Body of pancreas (tissue), 4 donors: ENCODE measurements around the gene SLC17A2. TPM values are rescaled to one million over a fixed set of nuclear protein-coding genes. Genes with fewer than 3 reads are reported as not detected.
"Not testable (repeated sequence)": the region's sequence is repeated elsewhere in the genome, so short reads cannot be mapped to it uniquely, and the experiment has no call there.

Experiments
- ATAC-seq: fragments of 150-250 bp; one replicate; pipeline ENCODE4 v1.9.1; 2016
- DNase-seq, 4 donors: peaks; one replicate each; pipeline ENCODE4 v3.0.0-alpha.2; 2019
- H3K27ac ChIP-seq, 4 donors: fragments of 200-600 bp; sonication (generic); 1 replicate in 3 of 4; 2 replicates in 1 of 4; pipeline versions ENCODE4 v1.5.1 to v1.6.1; 2016 to 2019; ENCODE audit warnings: mild to moderate bottlenecking in 1 of 4, mixed read lengths in 1 of 4, moderate library complexity in 1 of 4
- H3K27me3 ChIP-seq, 2 donors: fragments of 200-600 bp; sonication (generic); one replicate each; pipeline ENCODE4 v1.6.0; 2016; ENCODE audit warnings: mild to moderate bottlenecking in 1 of 2
- H3K36me3 ChIP-seq, 2 donors: fragments of 200-600 bp; sonication (generic); replicated peaks in 1 of 2; 2 replicates each; pipeline ENCODE4 v1.5.1; 2016; ENCODE audit warnings: low read depth in 2 of 2; ENCODE audit not compliant: insufficient read depth in 1 of 2
- H3K4me1 ChIP-seq: fragments of 200-600 bp; sonication (generic); one replicate; pipeline ENCODE4 v1.6.0; 2016
- H3K4me3 ChIP-seq, 2 donors: fragments of 200-600 bp; sonication (generic); 1 replicate in 1 of 2; 2 replicates in 1 of 2; pipeline ENCODE4 v1.5.1; 2016 to 2019
- H3K9me3 ChIP-seq, 3 donors: fragments of 200-600 bp; sonication (generic); 1 replicate in 2 of 3; 2 replicates in 1 of 3; pipeline ENCODE4 v1.5.1; 2016
- CTCF ChIP-seq, 7 experiments: fragments of 450-650 bp in 4 of 7; fragments of 200-600 bp in 3 of 7; sonication (generic) in 3 of 7; IDR thresholded peaks; one replicate each; pipeline ENCODE4 v1.5.1; 2016 to 2019; ENCODE audit warnings: antibody characterized with exemption in 7 of 7
- POLR2A ChIP-seq, 3 donors: fragments of 450-650 bp; IDR thresholded peaks; one replicate each; pipeline ENCODE4 v1.6.1; 2016; ENCODE audit warnings: antibody characterized with exemption in 3 of 3, mild to moderate bottlenecking in 2 of 3
- WGBS, 2 donors: methylation state at CpG; one replicate each; pipeline ENCODE4 v1.1.5; 2017; 5-methylcytosine and 5-hydroxymethylcytosine counted together
- intact Hi-C: fragments of 100-400 bp; cut with DNase I; formaldehyde crosslinking; loops from one replicate; pipeline ENCODE4 v1.15.1; 2023
- total RNA-seq, 2 donors: library from RNA; depleted of rRNA; stranded (reverse); fragments of >200 nt; gene quantifications; one replicate each; pipeline ENCODE4 v1.1.0, GENCODE V29; 2016

Gene SLC17A2
- total RNA-seq, 2 donors from 2014 or later, result not detected

DNA sequence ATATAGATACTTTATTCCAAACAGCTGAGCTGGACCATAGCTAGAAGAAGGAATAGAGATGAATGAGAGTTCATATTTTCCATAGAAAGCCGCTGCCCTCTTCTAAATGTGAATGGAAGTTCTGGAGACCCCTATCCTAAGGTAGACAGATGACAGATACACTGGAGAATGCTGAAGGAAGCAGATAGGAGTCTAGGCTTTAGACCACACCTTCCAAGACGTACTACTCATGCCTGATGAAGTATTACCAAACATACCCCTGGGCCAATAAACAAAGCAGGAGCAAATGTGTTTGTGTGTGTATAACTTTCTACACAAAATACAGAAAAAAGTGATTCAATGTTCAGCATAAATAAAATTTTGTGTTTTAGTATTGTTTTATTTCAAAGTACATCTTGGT, 9.1 kb upstream of the SLC17A2 start:
- intact Hi-C loops, result no loop called here
- H3K27me3 ChIP-seq, result no peaks in the 10 kb centered on the region
- no peak for DNase-seq
- WGBS, 2 donors, result 73 to 80% methylated on average over 2 of the region's 2 CpGs
- H3K4me3 ChIP-seq, result no peak overlapping the region
- H3K36me3 ChIP-seq, result no peaks in the 10 kb centered on the region
- H3K4me1 ChIP-seq, result no peaks in the 10 kb centered on the region
- TF ChIP-seq POLR2A (IDR thresholded peaks at IDR 0.05), result no peak
- TF ChIP-seq CTCF (IDR thresholded peaks at IDR 0.05), result no peak
- H3K27ac ChIP-seq, result no peak overlapping the region
- no peaks in the 10 kb centered on the region for H3K9me3 ChIP-seq
- no peak for ATAC-seq

DNA sequence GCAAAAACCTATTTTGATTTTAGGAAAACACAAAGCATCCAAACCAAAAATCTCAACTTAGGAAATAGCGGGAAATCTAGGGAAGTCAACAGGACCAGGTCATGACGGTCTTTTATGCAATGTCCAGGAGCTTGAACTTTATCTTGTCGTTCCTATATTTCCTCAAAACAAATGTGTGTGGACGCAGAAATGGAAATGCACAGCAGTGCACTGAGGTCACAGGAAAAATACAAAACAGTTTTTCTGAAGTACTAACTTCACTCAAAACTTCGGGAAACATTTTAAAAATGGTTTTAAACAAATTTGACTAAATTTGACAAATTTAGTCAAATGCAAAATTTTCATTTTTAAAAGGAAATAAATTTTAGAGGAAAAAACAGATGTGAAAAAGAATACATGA, 5.5 kb upstream of the SLC17A2 start:
- Histone ChIP-seq H3K4me3 (no peak overlapping the region), H3K27me3 (no peaks in the 10 kb centered on the region), H3K36me3 (no peaks in the 10 kb centered on the region), H3K4me1 (peaks cover 11% of the 10 kb centered on the region), H3K9me3 (no peaks in the 10 kb centered on the region), H3K27ac (no peak overlapping the region)
- intact Hi-C loops, result no loop called here
- 89 to 93% methylated on average over 5 of the region's 5 CpGs for WGBS, 2 donors
- DNase-seq (no peak), ATAC-seq (no peak)
- TF ChIP-seq POLR2A (IDR thresholded peaks at IDR 0.05) (no peak), CTCF (IDR thresholded peaks at IDR 0.05) (no peak)

- DNase-seq, result no peak
- no peak for ATAC-seq
Observed at GRCh38 chr6:25934735-25935313, 4.3 kb upstream of the SLC17A2 start.

DNA sequence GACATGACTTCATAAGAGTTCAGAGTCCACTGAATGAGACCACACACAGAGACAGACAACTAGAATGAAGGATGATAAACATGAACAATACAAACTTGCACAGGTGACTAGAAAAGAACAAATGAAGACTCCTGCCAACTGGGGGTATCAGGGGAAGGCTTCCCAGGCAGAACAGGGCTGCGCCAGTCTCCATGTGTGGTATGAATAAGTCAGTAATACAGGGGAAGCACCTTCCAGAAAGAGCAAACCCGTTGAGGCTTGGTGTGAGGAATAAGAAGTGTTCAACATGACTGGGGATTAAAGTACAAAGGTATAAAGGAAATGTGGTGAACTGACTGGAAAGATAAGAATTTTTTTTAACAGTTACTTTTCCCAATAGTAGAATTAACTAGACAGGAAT, 3.7 kb upstream of the SLC17A2 start:
- Histone ChIP-seq H3K4me3 (no peak overlapping the region), H3K27me3 (no peaks in the 10 kb centered on the region), H3K4me1 (peaks cover 15% of the 10 kb centered on the region), H3K27ac (no peak overlapping the region), H3K36me3 (no peaks in the 10 kb centered on the region), H3K9me3 (no peaks in the 10 kb centered on the region)
- intact Hi-C loops, result no loop called here
- ATAC-seq (no peak), DNase-seq (no peak)
- 75 to 94% methylated on average over 2 of the region's 2 CpGs for WGBS, 2 donors
- TF ChIP-seq POLR2A (IDR thresholded peaks at IDR 0.05) (no peak), CTCF (IDR thresholded peaks at IDR 0.05) (no peak)

More at GRCh38 chr6:25934735-25935313, 4.3 kb upstream of the SLC17A2 start:
- 40 to 42% methylated on average over 3 of the region's 3 CpGs for WGBS, 2 donors
- TF ChIP-seq CTCF (IDR thresholded peaks at IDR 0.05) (no peak), POLR2A (IDR thresholded peaks at IDR 0.05) (no peak)
- Histone ChIP-seq H3K4me1 (peaks cover 11% of the 10 kb centered on the region), H3K36me3 (no peaks in the 10 kb centered on the region), H3K9me3 (no peaks in the 10 kb centered on the region), H3K27me3 (no peaks in the 10 kb centered on the region), H3K4me3 (no peak overlapping the region), H3K27ac (no peak overlapping the region)
- intact Hi-C loops, result no loop called here

- no peaks in the 10 kb centered on the region for H3K27me3 ChIP-seq
- ATAC-seq (no peak), DNase-seq (no peak)
- H3K36me3 ChIP-seq, result no peaks in the 10 kb centered on the region
- TF ChIP-seq POLR2A (IDR thresholded peaks at IDR 0.05) (no peak), CTCF (IDR thresholded peaks at IDR 0.05) (no peak)
- H3K4me1 ChIP-seq, result peaks cover 31% of the 10 kb centered on the region
- no peaks in the 10 kb centered on the region for H3K9me3 ChIP-seq
- WGBS, 2 donors, result 57 to 82% methylated on average over 1 of the region's 1 CpG
- no peak overlapping the region for H3K4me3 ChIP-seq
- intact Hi-C loops, result no loop called here
- H3K27ac ChIP-seq, result no peak overlapping the region
Observed at GRCh38 chr6:25931411-25931709, 869 bp upstream of the SLC17A2 start.

DNA sequence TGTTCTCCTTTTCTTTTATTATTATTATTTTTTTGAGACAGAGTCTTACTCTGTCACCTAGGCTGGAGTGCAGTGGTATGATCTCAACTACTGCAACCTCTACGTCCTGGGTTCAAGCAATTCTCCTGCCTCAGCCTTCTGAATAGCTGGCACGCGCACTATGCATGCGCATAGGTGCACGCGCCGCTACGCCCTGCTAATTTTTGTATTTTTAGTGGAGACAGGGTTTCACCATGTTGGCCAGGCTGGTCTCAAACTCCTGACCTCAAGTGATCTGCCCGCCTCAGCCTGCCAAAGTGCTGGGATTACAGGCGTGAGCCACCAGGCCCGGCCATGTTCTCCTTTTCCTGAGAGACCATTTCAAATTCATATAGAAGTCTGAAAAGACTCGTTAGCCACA, 706 bp downstream of the SLC17A2 start:
- H3K36me3 ChIP-seq, intact Hi-C loops, H3K4me3 ChIP-seq, ATAC-seq, H3K27me3 ChIP-seq, DNase-seq, H3K9me3 ChIP-seq, H3K27ac ChIP-seq: not testable (repeated sequence)
- H3K4me1 ChIP-seq, result peaks cover 31% of the 10 kb centered on the region
- WGBS, 2 donors, result 94 to 96% methylated on average over 12 of the region's 12 CpGs
